Fibroblast of lung (primary cell): Measurements from ENCODE around the gene ACAN. TPM values are rescaled to one million over a fixed set of nuclear protein-coding genes. Genes with fewer than 3 reads are reported as not detected.

Experiments used
- DNase-seq, 2 donors: peaks; one replicate each; pipeline versions ENCODE4 v3.0.0 to v3.0.0-alpha.2; 2010; ENCODE audit warnings: low read depth in 2 of 2
- H2AFZ ChIP-seq: 2 replicates; pipeline ENCODE4 v1.5.1; 2012; ENCODE audit warnings: low read length, control low read depth, inconsistent platforms
- H3K27ac ChIP-seq: 2 replicates; pipeline ENCODE4 v1.5.1; 2011; ENCODE audit warnings: low read length, control low read depth; ENCODE audit not compliant: insufficient read depth
- H3K27me3 ChIP-seq: 2 replicates; pipeline ENCODE4 v1.5.1; 2011; ENCODE audit warnings: mild to moderate bottlenecking, low read length; ENCODE audit not compliant: control insufficient read depth, insufficient read depth
- H3K36me3 ChIP-seq: 2 replicates; pipeline ENCODE4 v1.5.1; 2011; ENCODE audit warnings: low read length; ENCODE audit not compliant: control insufficient read depth, insufficient read depth
- H3K4me1 ChIP-seq: 2 replicates; pipeline ENCODE4 v1.5.1; 2011; ENCODE audit warnings: low read length; ENCODE audit not compliant: control insufficient read depth, insufficient read depth; ENCODE audit errors: extremely low read depth
- H3K4me2 ChIP-seq: 2 replicates; pipeline ENCODE4 v1.5.1; 2011; ENCODE audit warnings: low read length, control low read depth; ENCODE audit not compliant: insufficient read depth; ENCODE audit errors: extremely low read depth
- H3K4me3 ChIP-seq, 4 experiments: fragments of 200-600 bp in 1 of 4; sonication (generic) in 1 of 4; replicated peaks in 1 of 4; 2 replicates each; pipeline ENCODE4 v1.5.1; 2011 to 2016; ENCODE audit warnings: low read length in 4 of 4, low read depth in 3 of 4, mild to moderate bottlenecking in 3 of 4, control low read depth in 2 of 4, inconsistent platforms in 1 of 4, mixed read lengths in 1 of 4; ENCODE audit not compliant: insufficient read depth in 1 of 4; ENCODE audit errors: control extremely low read depth in 1 of 4
- H3K79me2 ChIP-seq: 2 replicates; pipeline ENCODE4 v1.5.1; 2012; ENCODE audit warnings: mild to moderate bottlenecking, low read length, inconsistent platforms; ENCODE audit not compliant: control insufficient read depth, insufficient read depth
- H3K9ac ChIP-seq: 2 replicates; pipeline ENCODE4 v1.5.1; 2011; ENCODE audit warnings: mild to moderate bottlenecking, low read length, control low read depth; ENCODE audit not compliant: insufficient read depth
- H3K9me3 ChIP-seq: 2 replicates; pipeline ENCODE4 v1.5.1; 2012; ENCODE audit warnings: low read depth, low read length; ENCODE audit not compliant: control insufficient read depth, insufficient read depth
- H4K20me1 ChIP-seq: 2 replicates; pipeline ENCODE4 v1.5.1; 2011; ENCODE audit warnings: low read length; ENCODE audit not compliant: control insufficient read depth, insufficient read depth; ENCODE audit errors: extremely low read depth
- CTCF ChIP-seq, 2 donors: IDR thresholded peaks in 1 of 2; conservative IDR thresholded peaks in 1 of 2; 1 replicate in 1 of 2; 2 replicates in 1 of 2; pipeline ENCODE4 v1.5.1; 2011 to 2012; ENCODE audit warnings: low read length in 2 of 2, control low read depth in 1 of 2, inconsistent platforms in 1 of 2, low read depth in 1 of 2, mild to moderate bottlenecking in 1 of 2
- EZH2 ChIP-seq: IDR thresholded peaks from 2 replicates; pipeline ENCODE4 v1.5.1; 2012; ENCODE audit warnings: low read length, control low read depth, mild to moderate bottlenecking; ENCODE audit errors: missing control alignments
- polyA plus RNA-seq, 2 donors: library from polyadenylated mRNA; depleted of rRNA in 1 of 2; stranded (reverse) in 1 of 2; unstranded in 1 of 2; fragments of >200 nt; gene quantifications; 2 replicates each; pipeline ENCODE4 v1.2.1, GENCODE V29; 2011 to 2012; ENCODE audit warnings: missing spikeins in 1 of 2
- total RNA-seq: library from RNA; depleted of rRNA; stranded (reverse); fragments of >200 nt; gene quantifications from 2 replicates; pipeline ENCODE4 v1.2.1, GENCODE V29; 2014

The ACAN gene
- total and polyA plus RNA-seq, 2 donors (not counting 1 experiment from before 2014, with no cell fraction given) = under 0.01 to 3.0 TPM

- TF ChIP-seq EZH2 (no peak), CTCF (conservative IDR thresholded peaks at IDR 0.05 in 1 of 2, IDR thresholded peaks at IDR 0.05 in 1 of 2; ENCODE audit: low read depth in 1 of 2, low read length in 2 of 2) (no peak)
- H3K4me3 ChIP-seq = no peak overlapping the region
- H3K4me1 ChIP-seq = no peaks in the 10 kb centered on the region
- no peaks in the 10 kb centered on the region for H3K79me2 ChIP-seq
- no peaks in the 10 kb centered on the region for H3K9me3 ChIP-seq
- no peak overlapping the region for H3K4me2 ChIP-seq
- H3K27ac ChIP-seq = no peak overlapping the region
- no peaks in the 10 kb centered on the region for H4K20me1 ChIP-seq
- no peak overlapping the region for H3K9ac ChIP-seq
- no peak for DNase-seq
- H2AFZ ChIP-seq = no peak overlapping the region
- no peaks in the 10 kb centered on the region for H3K36me3 ChIP-seq
- H3K27me3 ChIP-seq = peaks cover 11% of the 10 kb centered on the region
Observed at GRCh38 chr15:88788036-88788435, 15.2 kb upstream of the ACAN start.

- TF ChIP-seq CTCF (conservative IDR thresholded peaks at IDR 0.05 in 1 of 2, IDR thresholded peaks at IDR 0.05 in 1 of 2; ENCODE audit: low read depth in 1 of 2, low read length in 2 of 2) (no peak), EZH2 (no peak)
- no peak for DNase-seq
- Histone ChIP-seq H3K9me3 (no peaks in the 10 kb centered on the region), H3K4me2 (no peak overlapping the region), H3K36me3 (no peaks in the 10 kb centered on the region), H3K9ac (no peak overlapping the region), H3K79me2 (no peaks in the 10 kb centered on the region), H2AFZ (no peak overlapping the region), H3K4me3 (no peak overlapping the region), H4K20me1 (no peaks in the 10 kb centered on the region), H3K27me3 (peaks cover 15% of the 10 kb centered on the region), H3K27ac (no peak overlapping the region), H3K4me1 (no peaks in the 10 kb centered on the region)
Observed at GRCh38 chr15:88788816-88789215, 14.4 kb upstream of the ACAN start.

GRCh38 chr15:88790486-88790885 is 12.8 kb upstream of the ACAN start:
- Histone ChIP-seq H4K20me1 (no peaks in the 10 kb centered on the region), H3K36me3 (no peaks in the 10 kb centered on the region), H3K4me1 (no peaks in the 10 kb centered on the region), H3K79me2 (no peaks in the 10 kb centered on the region), H3K4me3 (no peak overlapping the region), H3K27ac (no peak overlapping the region), H3K9me3 (no peaks in the 10 kb centered on the region), H3K9ac (no peak overlapping the region), H2AFZ (no peak overlapping the region), H3K27me3 (peaks cover 15% of the 10 kb centered on the region), H3K4me2 (no peak overlapping the region)
- TF ChIP-seq EZH2 (no peak), CTCF (conservative IDR thresholded peaks at IDR 0.05 in 1 of 2, IDR thresholded peaks at IDR 0.05 in 1 of 2; ENCODE audit: low read depth in 1 of 2, low read length in 2 of 2) (no peak)
- DNase-seq = no peak
